H1 (cell line): ENCODE data around the gene PPP1R15B. TPM values are rescaled to one million over a fixed set of nuclear protein-coding genes. Genes with fewer than 3 reads are reported as not detected.

Source experiments
- HDAC2 ChIP-seq, 2 experiments: fragments of 300-600 bp in 1 of 2; sonication (generic) in 1 of 2; IDR thresholded peaks; 2 replicates each; pipeline ENCODE4 v1.6.1; 2011 to 2012; ENCODE audit warnings: low read depth in 2 of 2, low read length in 2 of 2, mild to moderate bottlenecking in 2 of 2, moderate library complexity in 2 of 2, borderline replicate concordance in 1 of 2, inconsistent platforms in 1 of 2
- MAFK ChIP-seq: IDR thresholded peaks from 2 replicates; pipeline ENCODE4 v1.6.1; 2012; ENCODE audit warnings: low read depth, mild to moderate bottlenecking, improper control_type of control experiment, low read length
- RNF2 ChIP-seq: fragments of 200-900, 300-1000 bp; sonication (generic); IDR thresholded peaks from 2 replicates; pipeline ENCODE4 v1.7.1; 2016; ENCODE audit warnings: borderline replicate concordance, low read depth, mild to moderate bottlenecking, antibody characterized with exemption, low read length; ENCODE audit not compliant: poor library complexity, severe bottlenecking; ENCODE audit errors: missing control alignments
- SIX5 ChIP-seq: IDR thresholded peaks from 2 replicates; pipeline ENCODE4 v1.6.1; 2011; ENCODE audit warnings: mild to moderate bottlenecking, low read depth, low read length
- USF2 ChIP-seq: IDR thresholded peaks from 2 replicates; pipeline ENCODE4 v1.6.1; 2011; ENCODE audit warnings: low read length, improper control_type of control experiment
- polyA plus RNA-seq, 7 experiments: library from polyadenylated mRNA; depleted of rRNA in 3 of 7; stranded (reverse) in 5 of 7; unstranded in 2 of 7; fragments of >200 nt in 5 of 7; fragments of 200-250 nt in 2 of 7; gene quantifications; 1 replicate in 5 of 7; 2 replicates in 1 of 7; 4 replicates in 1 of 7; pipeline versions ENCODE4 v1.2.1 to v1.2.3, GENCODE V29; 2011 to 2013; ENCODE audit warnings: missing spikeins in 2 of 7, mixed read lengths in 2 of 7
- total RNA-seq: library from RNA; stranded (reverse); fragmentation: NEBNext Ultra II Directional; extraction: Animal tissue kit (Norgen Biotek cat#: 25700); gene quantifications from 2 replicates; pipeline ENCODE4 v1.2.1, GENCODE V29; 2021

The PPP1R15B gene
- total and polyA plus RNA-seq, 2 of the 8 experiments (the other 6 are each of a cell fraction or from before 2014, with no cell fraction given): 14.4 to 72.2 TPM

GRCh38 chr1:204413170-204413535, 1.5 kb upstream of the PPP1R15B start (continued):
- TF ChIP-seq HDAC2 (IDR thresholded peaks at IDR 0.05; ENCODE audit: borderline replicate concordance in 1 of 2, low read depth in 2 of 2, low read length in 2 of 2) (no peak), SIX5 (no peak), USF2 (no peak), RNF2 (no peak), MAFK (no peak)
- TF ChIP-seq, all 59 proteins: peak for 0
